Activated CD4-positive, alpha-beta memory T cell treated with anti-CD3 and anti-CD28 coated beads for 36 hours (primary cell): ENCODE data around the gene STK32A. TPM values are rescaled to one million over a fixed set of nuclear protein-coding genes. Genes with fewer than 3 reads are reported as not detected.

ENCODE experiments used
- CTCF ChIA-PET: fragments of 350-600 bp; sonication (Branson Sonifier 250); formaldehyde crosslinking; loops from one replicate; lab custom pipeline; 2021; ENCODE audit warnings: antibody characterized with exemption, inconsistent platforms; lab: Charles Lee
- POLR2A ChIA-PET: fragments of 350-600 bp; sonication (Branson Sonifier 250); formaldehyde crosslinking; loops from one replicate; lab custom pipeline; 2021; ENCODE audit warnings: antibody characterized with exemption; lab: Charles Lee
- DNase-seq: peaks from one replicate; pipeline ENCODE4 v3.0.0-alpha.2; 2020
- H3K27ac Mint-ChIP-seq: one replicate; pipeline ENCODE4 v1.8.0; 2021; ENCODE audit warnings: mixed read lengths
- H3K27me3 Mint-ChIP-seq: one replicate; pipeline ENCODE4 v1.8.0; 2021; ENCODE audit warnings: mixed read lengths
- H3K36me3 Mint-ChIP-seq: one replicate; pipeline ENCODE4 v1.8.0; 2021; ENCODE audit warnings: mixed read lengths
- H3K4me1 Mint-ChIP-seq: one replicate; pipeline ENCODE4 v1.8.0; 2021; ENCODE audit warnings: low read depth, mixed read lengths
- H3K4me3 Mint-ChIP-seq: one replicate; pipeline ENCODE4 v1.8.0; 2021; ENCODE audit warnings: mild to moderate bottlenecking, mixed read lengths
- H3K9me3 Mint-ChIP-seq: one replicate; pipeline ENCODE4 v1.8.0; 2021; ENCODE audit warnings: mixed read lengths
- intact Hi-C: fragments of 100-400 bp; cut with micrococcal nuclease; formaldehyde crosslinking; loops from one replicate; pipeline ENCODE4 v1.15.1; 2023
- total RNA-seq, 2 experiments: library from RNA; stranded (reverse); gene quantifications; one replicate each; pipeline ENCODE4 v1.2.3, GENCODE V29; 2021

STK32A gene
- total RNA-seq = not detected

- ChIA-PET POLR2A (no interaction called here), CTCF (no interaction called here)
- Mint-ChIP-seq H3K36me3 (no peaks in the 10 kb centered on the region), H3K9me3 (no peaks in the 10 kb centered on the region), H3K4me3 (no peak within 1 kb of the TSS), H3K4me1 (peaks cover 2% of the 10 kb centered on the region), H3K27ac (no peak within 1 kb of the TSS), H3K27me3 (peaks cover 34% of the 10 kb centered on the region)
- no peak for DNase-seq
- intact Hi-C loops = no loop called here
These were observed at the start of gene STK32A for GRCh38 chr5:147234825-147235635. STK32A (plus strand) TSS chr5:147235026; CDS start chr5:147239635, 4,609 bp downstream.

GRCh38 chr5:147187099-147187540 lies 47.7 kb upstream of the STK32A start:
- Mint-ChIP-seq H3K4me1 (peaks cover 3% of the 10 kb centered on the region), H3K36me3 (no peaks in the 10 kb centered on the region), H3K27ac (no peak overlapping the region), H3K9me3 (no peaks in the 10 kb centered on the region), H3K27me3 (peaks cover 6% of the 10 kb centered on the region), H3K4me3 (no peak overlapping the region)
- no peak for DNase-seq
- ChIA-PET CTCF (interaction anchor here (1.0 to 7.2 kb wide), 5 partner anchors 22 to 655 kb away, joined by 3 to 81 read pairs (median 25); no protein-coding TSS in a partner anchor), POLR2A (no interaction called here)
- intact Hi-C loops = no loop called here

- ChIA-PET CTCF (interaction anchor here (0.6 to 7.2 kb wide), 39 partner anchors 8 to 899 kb away, joined by 3 to 81 read pairs (median 4); partner anchors contain the start of gene GPR151), POLR2A (no interaction called here)
- intact Hi-C loops = loop anchor here (1.0 to 2.0 kb wide), 3 partner anchors 90 to 655 kb away; no protein-coding TSS in a partner anchor
- H3K27ac Mint-ChIP-seq = no peak overlapping the region
- H3K36me3 Mint-ChIP-seq = no peaks in the 10 kb centered on the region
- no peaks in the 10 kb centered on the region for H3K9me3 Mint-ChIP-seq
- DNase-seq = peak; percentile 19
- no peak overlapping the region for H3K4me3 Mint-ChIP-seq
- H3K27me3 Mint-ChIP-seq = peaks cover 6% of the 10 kb centered on the region
- peaks cover 3% of the 10 kb centered on the region for H3K4me1 Mint-ChIP-seq
These were observed 46.4 kb upstream of the STK32A start for GRCh38 chr5:147188200-147189108.

- H3K4me1 Mint-ChIP-seq = peaks cover 3% of the 10 kb centered on the region
- no peaks in the 10 kb centered on the region for H3K36me3 Mint-ChIP-seq
- intact Hi-C loops = loop anchor here (1.0 to 2.0 kb wide), 3 partner anchors 91 to 656 kb away; no protein-coding TSS in a partner anchor
- DNase-seq = no peak
- no peaks in the 10 kb centered on the region for H3K9me3 Mint-ChIP-seq
- ChIA-PET CTCF (interaction anchor here (0.7 to 7.2 kb wide), 37 partner anchors 9 to 900 kb away, joined by 3 to 81 read pairs (median 4); partner anchors contain the start of gene GPR151), POLR2A (no interaction called here)
- H3K27me3 Mint-ChIP-seq = peaks cover 6% of the 10 kb centered on the region
- no peak overlapping the region for H3K27ac Mint-ChIP-seq
- H3K4me3 Mint-ChIP-seq = no peak overlapping the region
These were observed 45.8 kb upstream of the STK32A start for GRCh38 chr5:147189109-147189424.

- no peaks in the 10 kb centered on the region for H3K9me3 Mint-ChIP-seq
- ChIA-PET POLR2A (no interaction called here), CTCF (interaction anchor here (0.6 to 7.2 kb wide), 5 partner anchors 9 to 658 kb away, joined by 3 to 81 read pairs (median 6); no protein-coding TSS in a partner anchor)
- H3K4me3 Mint-ChIP-seq = no peak overlapping the region
- H3K4me1 Mint-ChIP-seq = peaks cover 3% of the 10 kb centered on the region
- H3K27ac Mint-ChIP-seq = no peak overlapping the region
- intact Hi-C loops = no loop called here
- H3K27me3 Mint-ChIP-seq = peaks cover 6% of the 10 kb centered on the region
- H3K36me3 Mint-ChIP-seq = no peaks in the 10 kb centered on the region
- no peak for DNase-seq
These were observed 44.5 kb upstream of the STK32A start for GRCh38 chr5:147190331-147190730.

- Mint-ChIP-seq H3K36me3 (no peaks in the 10 kb centered on the region), H3K4me3 (no peak overlapping the region), H3K4me1 (peaks cover 3% of the 10 kb centered on the region), H3K27me3 (peaks cover 6% of the 10 kb centered on the region), H3K27ac (no peak overlapping the region), H3K9me3 (no peaks in the 10 kb centered on the region)
- POLR2A ChIA-PET = no interaction called here
- intact Hi-C loops = no loop called here
- CTCF ChIA-PET = no interaction called here
- no peak for DNase-seq
These were observed 41.7 kb upstream of the STK32A start for GRCh38 chr5:147193123-147193522.

- CTCF ChIA-PET = interaction anchor here (4.1 kb wide), 1 partner anchor 11 kb away, joined by 21 read pairs; no protein-coding TSS in a partner anchor
- H3K4me1 Mint-ChIP-seq = no peaks in the 10 kb centered on the region
- H3K36me3 Mint-ChIP-seq = no peaks in the 10 kb centered on the region
- intact Hi-C loops = no loop called here
- no peak overlapping the region for H3K4me3 Mint-ChIP-seq
- DNase-seq = no peak
- H3K9me3 Mint-ChIP-seq = peaks cover 5% of the 10 kb centered on the region
- H3K27ac Mint-ChIP-seq = no peak overlapping the region
- no peaks in the 10 kb centered on the region for H3K27me3 Mint-ChIP-seq
- POLR2A ChIA-PET = no interaction called here
These were observed 34.8 kb upstream of the STK32A start for GRCh38 chr5:147200004-147200403.

GRCh38 chr5:147203213-147203612 lies 31.6 kb upstream of the STK32A start:
- ChIA-PET CTCF (no interaction called here), POLR2A (no interaction called here)
- Mint-ChIP-seq H3K9me3 (peaks cover 5% of the 10 kb centered on the region), H3K36me3 (no peaks in the 10 kb centered on the region), H3K4me1 (no peaks in the 10 kb centered on the region), H3K4me3 (no peak overlapping the region), H3K27me3 (peaks cover 3% of the 10 kb centered on the region), H3K27ac (no peak overlapping the region)
- no peak for DNase-seq
- intact Hi-C loops = no loop called here

- Mint-ChIP-seq H3K27ac (no peak overlapping the region), H3K4me3 (no peak overlapping the region), H3K36me3 (no peaks in the 10 kb centered on the region), H3K4me1 (no peaks in the 10 kb centered on the region), H3K9me3 (peaks cover 5% of the 10 kb centered on the region), H3K27me3 (peaks cover 3% of the 10 kb centered on the region)
- ChIA-PET POLR2A (no interaction called here), CTCF (interaction anchor here (1.5 kb wide), 1 partner anchor 16 kb away, joined by 4 read pairs; no protein-coding TSS in a partner anchor)
- intact Hi-C loops = no loop called here
- no peak for DNase-seq
These were observed 30.2 kb upstream of the STK32A start for GRCh38 chr5:147204576-147204975.

GRCh38 chr5:147208134-147208533 lies 26.7 kb upstream of the STK32A start:
- ChIA-PET CTCF (no interaction called here), POLR2A (no interaction called here)
- Mint-ChIP-seq H3K9me3 (peaks cover 5% of the 10 kb centered on the region), H3K27me3 (peaks cover 3% of the 10 kb centered on the region), H3K27ac (no peak overlapping the region), H3K4me1 (no peaks in the 10 kb centered on the region), H3K36me3 (no peaks in the 10 kb centered on the region), H3K4me3 (no peak overlapping the region)
- DNase-seq = no peak
- intact Hi-C loops = no loop called here

- Mint-ChIP-seq H3K4me1 (no peaks in the 10 kb centered on the region), H3K27ac (peak overlapping the region; percentile 31), H3K36me3 (no peaks in the 10 kb centered on the region), H3K4me3 (no peak overlapping the region), H3K27me3 (no peaks in the 10 kb centered on the region), H3K9me3 (peaks cover 4% of the 10 kb centered on the region)
- POLR2A ChIA-PET = no interaction called here
- intact Hi-C loops = no loop called here
- DNase-seq = peak; percentile 13
- CTCF ChIA-PET = interaction anchor here (0.9 kb wide), 1 partner anchor 28 kb away, joined by 3 read pairs; no protein-coding TSS in a partner anchor
These were observed 18.2 kb upstream of the STK32A start for GRCh38 chr5:147216552-147217154.
